NB4 (cell line): Measurements from ENCODE around the gene PLXNA2.

Source experiments
- DNase-seq: peaks from one replicate; pipeline ENCODE4 v3.0.0; 2010; ENCODE audit warnings: low read depth
- H3K4me3 ChIP-seq: one replicate; pipeline ENCODE4 v1.5.1; 2011; ENCODE audit warnings: mild to moderate bottlenecking, low read depth, low read length, moderate library complexity
- CTCF ChIP-seq: IDR thresholded peaks from one replicate; pipeline ENCODE4 v1.5.1; 2012; ENCODE audit warnings: low read depth, low read length
- MAX ChIP-seq: IDR thresholded peaks from 2 replicates; pipeline ENCODE4 v1.6.1; 2011; ENCODE audit warnings: low read depth, low read length
- MYC ChIP-seq: IDR thresholded peaks from 2 replicates; pipeline ENCODE4 v1.6.1; 2011; ENCODE audit warnings: low read depth, low read length
- POLR2A ChIP-seq: IDR thresholded peaks from 2 replicates; pipeline ENCODE4 v1.6.1; 2011; ENCODE audit warnings: mild to moderate bottlenecking; ENCODE audit not compliant: insufficient read length; ENCODE audit errors: extremely low read depth

The PLXNA2 gene

GRCh38 chr1:208103597-208104513, 140.3 kb downstream of the PLXNA2 start:
- H3K4me3 ChIP-seq, result no peak overlapping the region
- no peak for DNase-seq
- no peak for TF ChIP-seq MYC
- TF ChIP-seq POLR2A, result no peak
- TF ChIP-seq CTCF, result no peak
- no peak for TF ChIP-seq MAX

GRCh38 chr1:208101661-208102431, 142.3 kb downstream of the PLXNA2 start:
- no peak overlapping the region for H3K4me3 ChIP-seq
- TF ChIP-seq MAX (no peak), CTCF (no peak), POLR2A (no peak), MYC (no peak)
- no peak for DNase-seq

GRCh38 chr1:208100906-208101305, 143.3 kb downstream of the PLXNA2 start:
- TF ChIP-seq POLR2A (no peak), MYC (no peak), CTCF (no peak), MAX (no peak)
- DNase-seq, result no peak
- no peak overlapping the region for H3K4me3 ChIP-seq

- H3K4me3 ChIP-seq, result no peak overlapping the region
- no peak for DNase-seq
- TF ChIP-seq POLR2A (no peak), MAX (no peak), MYC (no peak), CTCF (no peak)
Measured at GRCh38 chr1:208100106-208100505, 144.1 kb downstream of the PLXNA2 start.

DNA sequence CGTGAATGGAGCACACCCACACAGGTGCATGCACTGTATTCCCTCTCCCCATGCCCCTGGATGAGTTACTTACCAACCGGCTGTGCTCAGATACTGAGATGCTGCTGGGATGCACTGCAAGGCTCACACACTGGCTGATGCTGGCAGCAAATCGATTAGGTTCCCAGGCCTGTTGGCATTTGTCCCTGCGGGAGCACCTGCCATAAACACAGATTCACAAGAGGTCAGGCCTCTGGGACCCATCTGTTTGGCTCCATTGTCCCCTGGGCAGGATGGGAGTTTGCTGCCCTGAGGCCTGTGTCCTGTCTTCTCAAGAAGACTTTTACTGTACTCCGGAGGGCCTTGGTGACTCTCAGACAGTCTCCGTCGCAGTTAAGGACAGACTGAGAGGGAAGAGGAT, 145.4 kb downstream of the PLXNA2 start:
- H3K4me3 ChIP-seq, result no peak overlapping the region
- DNase-seq, result no peak
- TF ChIP-seq MYC (no peak), CTCF (no peak), MAX (no peak), POLR2A (no peak)
